Lower leg skin (tissue), 4 donors: ENCODE results near the gene PYHIN1. TPM values are rescaled to one million over a fixed set of nuclear protein-coding genes. Genes with fewer than 3 reads are reported as not detected.

Experiments used
- DNase-seq, 2 donors: peaks; one replicate each; pipeline ENCODE4 v3.0.0-alpha.2; 2019; ENCODE audit warnings: low spot score in 2 of 2
- H3K4me3 ChIP-seq: fragments of 200-600 bp; sonication (generic); 2 replicates; pipeline ENCODE4 v1.5.1; 2017; ENCODE audit warnings: mild to moderate bottlenecking, low read depth; ENCODE audit not compliant: poor library complexity, severe bottlenecking
- CTCF ChIP-seq, 3 donors: fragments of 450-650 bp; IDR thresholded peaks; one replicate each; pipeline ENCODE4 v1.5.1; 2016; ENCODE audit warnings: antibody characterized with exemption in 3 of 3, mild to moderate bottlenecking in 3 of 3, moderate library complexity in 2 of 3
- POLR2A ChIP-seq, 2 donors: fragments of 450-650 bp; IDR thresholded peaks; one replicate each; pipeline ENCODE4 v1.6.1; 2016 to 2017; ENCODE audit warnings: antibody characterized with exemption in 2 of 2, mild to moderate bottlenecking in 1 of 2, moderate library complexity in 1 of 2
- WGBS, 2 donors: methylation state at CpG; one replicate each; pipeline ENCODE4 v1.1.5; 2018; 5-methylcytosine and 5-hydroxymethylcytosine counted together
- intact Hi-C: fragments of 100-400 bp; cut with DNase I; formaldehyde crosslinking; loops from one replicate; pipeline ENCODE4 v1.15.0; 2023; ENCODE audit warnings: low total_unique reads
- total RNA-seq, 4 donors: library from RNA; depleted of rRNA; stranded (reverse); fragments of >200 nt; gene quantifications; one replicate each; pipeline ENCODE4 v1.1.0, GENCODE V29; 2016

Gene PYHIN1
- total RNA-seq, 4 donors from 2014 or later: 0.39 TPM; not detected in 3

GRCh38 chr1:158943059-158943458 lies 11.7 kb downstream of the PYHIN1 start:
- WGBS, 2 donors: 62 to 69% methylated on average over 1 of the region's 1 CpG

GRCh38 chr1:158945061-158945460 lies 13.7 kb downstream of the PYHIN1 start:
- intact Hi-C loops: no loop called here
- WGBS, 2 donors: 73 to 78% methylated on average over 2 of the region's 2 CpGs
- no peak for TF ChIP-seq CTCF (IDR thresholded peaks at IDR 0.05)
- no peak for TF ChIP-seq POLR2A (IDR thresholded peaks at IDR 0.05)
- no peak for DNase-seq
- H3K4me3 ChIP-seq: no peak overlapping the region

More at GRCh38 chr1:158943059-158943458, 11.7 kb downstream of the PYHIN1 start:
- DNase-seq: no peak
- H3K4me3 ChIP-seq: no peak overlapping the region
- TF ChIP-seq CTCF (IDR thresholded peaks at IDR 0.05) (no peak), POLR2A (IDR thresholded peaks at IDR 0.05) (no peak)
- intact Hi-C loops: no loop called here

- TF ChIP-seq POLR2A (IDR thresholded peaks at IDR 0.05) (no peak), CTCF (IDR thresholded peaks at IDR 0.05) (no peak)
- intact Hi-C loops: no loop called here
- H3K4me3 ChIP-seq: no peak overlapping the region
- DNase-seq: no peak
Measured at GRCh38 chr1:158946785-158947184, 15.4 kb downstream of the PYHIN1 start.

- no peak for DNase-seq
- WGBS, 2 donors: 89 to 90% methylated on average over 15 of the region's 15 CpGs
- no peak overlapping the region for H3K4me3 ChIP-seq
- TF ChIP-seq POLR2A (IDR thresholded peaks at IDR 0.05) (no peak), CTCF (IDR thresholded peaks at IDR 0.05) (no peak)
- intact Hi-C loops: no loop called here
Measured at GRCh38 chr1:158951956-158952355, 20.6 kb downstream of the PYHIN1 start.

GRCh38 chr1:158952416-158952815 lies 21.1 kb downstream of the PYHIN1 start:
- 93 to 95% methylated on average over 9 of the region's 9 CpGs for WGBS, 2 donors
- intact Hi-C loops: no loop called here
- TF ChIP-seq CTCF (IDR thresholded peaks at IDR 0.05): no peak
- TF ChIP-seq POLR2A (IDR thresholded peaks at IDR 0.05): no peak
- no peak overlapping the region for H3K4me3 ChIP-seq
- no peak for DNase-seq

GRCh38 chr1:158961178-158961577 lies 29.8 kb downstream of the PYHIN1 start:
- no peak overlapping the region for H3K4me3 ChIP-seq
- 94 to 96% methylated on average over 1 of the region's 1 CpG for WGBS, 2 donors
- no peak for DNase-seq
- TF ChIP-seq CTCF (IDR thresholded peaks at IDR 0.05): no peak
- TF ChIP-seq POLR2A (IDR thresholded peaks at IDR 0.05): no peak
- intact Hi-C loops: no loop called here
